K562 (cell line): ENCODE results near the gene RASGRP2. TPM values are rescaled to one million over a fixed set of nuclear protein-coding genes. Genes with fewer than 3 reads are reported as not detected.

Source experiments
- AFF4 ChIP-seq: sonication (generic); formaldehyde crosslinking; IDR thresholded peaks from 2 replicates; pipeline ENCODE4 v1.8.0; 2023; ENCODE audit warnings: mild to moderate bottlenecking, missing genetic modification reagents
- CHD1 ChIP-seq: fragments of 200-600 bp; sonication (generic); IDR thresholded peaks from one replicate; pipeline ENCODE4 v1.6.1; 2012; ENCODE audit warnings: mild to moderate bottlenecking, moderate library complexity, low read length, inconsistent platforms
- EP400 ChIP-seq: fragments of 450-650 bp; IDR thresholded peaks from 2 replicates; pipeline ENCODE4 v1.6.1; 2017; ENCODE audit warnings: antibody characterized with exemption, mild to moderate bottlenecking, moderate library complexity
- HMGN3 ChIP-seq: IDR thresholded peaks from 2 replicates; pipeline ENCODE4 v1.6.1; 2011; ENCODE audit warnings: borderline replicate concordance, low read depth, mild to moderate bottlenecking, mixed read lengths, low read length; ENCODE audit not compliant: insufficient read length; ENCODE audit errors: extremely low read depth
- KDM5B ChIP-seq: fragments of 200-600 bp; sonication (generic); IDR thresholded peaks from 2 replicates; pipeline ENCODE4 v1.6.1; 2012; ENCODE audit warnings: low read depth, mild to moderate bottlenecking, moderate library complexity, low read length, control low read depth, inconsistent platforms; ENCODE audit not compliant: insufficient replicate concordance
- NKRF ChIP-seq: fragments of 450-650 bp; IDR thresholded peaks from 2 replicates; pipeline ENCODE4 v1.6.1; 2016; ENCODE audit warnings: borderline replicate concordance
- NONO ChIP-seq, 2 experiments: fragments of 200-400 bp in 1 of 2; fragments of 450-650 bp in 1 of 2; formaldehyde crosslinking in 1 of 2; IDR thresholded peaks; 2 replicates each; pipeline ENCODE4 v1.6.1; 2017; ENCODE audit warnings: low read depth in 2 of 2, mild to moderate bottlenecking in 2 of 2, moderate library complexity in 2 of 2, low read length in 1 of 2
- PHF8 ChIP-seq: fragments of 200-600 bp; sonication (generic); IDR thresholded peaks from 2 replicates; pipeline ENCODE4 v1.6.1; 2012; ENCODE audit warnings: mixed run types, mild to moderate bottlenecking, inconsistent platforms, low read length, moderate library complexity, borderline replicate concordance
- PRPF4 ChIP-seq: fragments of 200-400 bp; formaldehyde crosslinking; IDR thresholded peaks from one replicate; pipeline ENCODE4 v1.6.1; 2017; ENCODE audit warnings: low read length, low read depth, mild to moderate bottlenecking; ENCODE audit not compliant: insufficient read depth, poor library complexity, severe bottlenecking
- PTTG1 ChIP-seq: fragments of 450-650 bp; IDR thresholded peaks from 2 replicates; pipeline ENCODE4 v1.6.1; 2016; ENCODE audit warnings: low read depth, mild to moderate bottlenecking, missing genetic modification characterization, missing compliant biosample characterization
- RAD51 ChIP-seq: fragments of 450-650 bp; IDR thresholded peaks from 2 replicates; pipeline ENCODE4 v1.7.1; 2016; ENCODE audit warnings: low read depth, mild to moderate bottlenecking, borderline replicate concordance
- RBFOX2 ChIP-seq: fragments of 200-400 bp; formaldehyde crosslinking; IDR thresholded peaks from 2 replicates; pipeline ENCODE4 v1.6.1; 2017; ENCODE audit warnings: low read depth, mild to moderate bottlenecking, low read length, moderate library complexity
- SIN3A ChIP-seq, 2 experiments: fragments of 150-350 bp in 1 of 2; IDR thresholded peaks; 2 replicates each; pipeline ENCODE4 v1.6.1; 2011 to 2016; ENCODE audit warnings: borderline replicate concordance in 2 of 2, low read depth in 2 of 2, low read length in 2 of 2, mild to moderate bottlenecking in 2 of 2, moderate library complexity in 2 of 2; ENCODE audit not compliant: control insufficient read depth in 1 of 2
- STAT5B ChIP-seq: fragments of 250-450 bp; sonication (Bioruptor Pico); IDR thresholded peaks from 2 replicates; pipeline ENCODE4 v1.8.0; 2021; ENCODE audit warnings: mild to moderate bottlenecking, inconsistent platforms
- SUPT5H ChIP-seq: fragments of 450-650 bp; IDR thresholded peaks from 2 replicates; pipeline ENCODE4 v1.6.1; 2016
- TAF9B ChIP-seq: fragments of 450-650 bp; IDR thresholded peaks from 2 replicates; pipeline ENCODE4 v1.6.1; 2018; ENCODE audit warnings: mild to moderate bottlenecking; ENCODE audit not compliant: partially characterized antibody
- UBTF ChIP-seq, 2 experiments: IDR thresholded peaks; 2 replicates each; pipeline ENCODE4 v1.6.1; 2012; ENCODE audit warnings: improper control_type of control experiment in 2 of 2, low read depth in 2 of 2, low read length in 2 of 2, borderline replicate concordance in 1 of 2
- ZNF263 ChIP-seq: sonication (generic); formaldehyde crosslinking; IDR thresholded peaks from 2 replicates; pipeline ENCODE4 v1.8.0; 2022; ENCODE audit warnings: mild to moderate bottlenecking, missing genetic modification reagents, borderline replicate concordance
- ZNF766 ChIP-seq: fragments of 200-800 bp; sonication (Bioruptor generic); conservative IDR thresholded peaks from 2 replicates; pipeline ENCODE4 v1.6.1; 2016; ENCODE audit warnings: missing genetic modification characterization, missing compliant biosample characterization
- polyA plus RNA-seq, 8 experiments: library from polyadenylated mRNA; depleted of rRNA in 4 of 8; stranded (reverse) in 5 of 8; unstranded in 3 of 8; fragments of >200 nt; fragmentation: Nextera tagmentation in 2 of 8; fragmentation: Illumina TruSeq in 1 of 8; extraction: Ambion mirVana in 2 of 8; extraction: Trizol in 1 of 8; gene quantifications; 2 replicates each; pipeline versions ENCODE4 v1.2.1 to v1.2.3, GENCODE V29; 2011 to 2014; ENCODE audit warnings: inconsistent platforms in 1 of 8, missing spikeins in 1 of 8
- total RNA-seq, 7 experiments: library from RNA; depleted of rRNA in 6 of 7; stranded (reverse); fragments of >200 nt in 6 of 7; fragmentation: Illumina TruSeq in 2 of 7; extraction: Trizol in 2 of 7; gene quantifications; 2 replicates each; pipeline versions ENCODE4 v1.2.1 to v1.2.3, GENCODE V29; 2011 to 2021; ENCODE audit warnings: low replicate concordance in 1 of 7

The RASGRP2 gene
- total and polyA plus RNA-seq, 9 of the 15 experiments (the other 6 are each of a cell fraction or from before 2014, with no cell fraction given) = 0.87 to 22.7 (median 5.5) TPM

- TF ChIP-seq AFF4 (CRISPR knock-in tag) = 0 out of 2 replicates have a peak, but pooled peaks have one; percentile 74
- peak; percentile 41; the same call in 1 of the 2 replicates for TF ChIP-seq ZNF766 (CRISPR knock-in tag)
- peak; percentile 23 for TF ChIP-seq TAF9B
- TF ChIP-seq KDM5B = peak; percentile 68
- 0 out of 2 replicates have a peak, but pooled peaks have one; percentile 32 for TF ChIP-seq NKRF
- no peak for TF ChIP-seq HMGN3
- TF ChIP-seq RBFOX2 = peak; percentile 89
- no peak for TF ChIP-seq UBTF (IDR thresholded peaks at IDR 0.05; ENCODE audit: borderline replicate concordance in 1 of 2, low read depth in 2 of 2, low read length in 2 of 2)
- TF ChIP-seq PRPF4 = peak; percentile 76
- no peak for TF ChIP-seq PTTG1 (tag)
- TF ChIP-seq RAD51 = no peak
- peak; percentile 91 for TF ChIP-seq CHD1
- TF ChIP-seq ZNF263 = 0 out of 2 replicates have a peak, but pooled peaks have one; percentile 53
- peak; percentile 81 for TF ChIP-seq SUPT5H
- TF ChIP-seq EP400 = no peak
- TF ChIP-seq STAT5B (CRISPR knock-in tag) = no peak
- TF ChIP-seq PHF8 = peak; percentile 79; the same call in 1 of the 2 replicates
- TF ChIP-seq NONO (IDR thresholded peaks at IDR 0.05; ENCODE audit: low read depth in 2 of 2, low read length in 1 of 2) = peak; percentile 14 to 29; a peak in 1 of 4 replicates
- peak in 1 of 2 experiments; percentile 65; a peak in 2 of 4 replicates for TF ChIP-seq SIN3A (IDR thresholded peaks at IDR 0.05; ENCODE audit: borderline replicate concordance in 2 of 2, control insufficient read depth in 1 of 2, low read depth in 2 of 2, low read length in 2 of 2)
These were observed 34.2 kb upstream of the RASGRP2 start (continued) for GRCh38 chr11:64778223-64778472.
